VCaP (cell line): ENCODE results near the gene GINS2.

ENCODE experiments used
- H3K27ac ChIP-seq: fragments of 450-650 bp; 2 replicates; pipeline ENCODE4 v1.5.1; 2017
- CTCF ChIP-seq: fragments of 450-650 bp; conservative IDR thresholded peaks from 2 replicates; pipeline ENCODE4 v1.5.1; 2017; ENCODE audit warnings: mild to moderate bottlenecking, moderate library complexity

The GINS2 gene

GRCh38 chr16:85629326-85629725 is 59.4 kb downstream of the GINS2 start:
- no peak for TF ChIP-seq CTCF
- no peak overlapping the region for H3K27ac ChIP-seq

GRCh38 chr16:85628645-85629044 is 60.1 kb downstream of the GINS2 start:
- H3K27ac ChIP-seq, result no peak overlapping the region
- no peak for TF ChIP-seq CTCF

- no peak overlapping the region for H3K27ac ChIP-seq
- no peak for TF ChIP-seq CTCF
Observed at GRCh38 chr16:85628265-85628556, 60.5 kb downstream of the GINS2 start.

GRCh38 chr16:85627526-85628264 is 61.1 kb downstream of the GINS2 start:
- no peak for TF ChIP-seq CTCF
- H3K27ac ChIP-seq, result no peak overlapping the region

GRCh38 chr16:85627089-85627488 is 61.7 kb downstream of the GINS2 start:
- no peak overlapping the region for H3K27ac ChIP-seq
- TF ChIP-seq CTCF, result no peak
